ENCODE measurements around the gene SCTR.

The SCTR gene

DNA sequence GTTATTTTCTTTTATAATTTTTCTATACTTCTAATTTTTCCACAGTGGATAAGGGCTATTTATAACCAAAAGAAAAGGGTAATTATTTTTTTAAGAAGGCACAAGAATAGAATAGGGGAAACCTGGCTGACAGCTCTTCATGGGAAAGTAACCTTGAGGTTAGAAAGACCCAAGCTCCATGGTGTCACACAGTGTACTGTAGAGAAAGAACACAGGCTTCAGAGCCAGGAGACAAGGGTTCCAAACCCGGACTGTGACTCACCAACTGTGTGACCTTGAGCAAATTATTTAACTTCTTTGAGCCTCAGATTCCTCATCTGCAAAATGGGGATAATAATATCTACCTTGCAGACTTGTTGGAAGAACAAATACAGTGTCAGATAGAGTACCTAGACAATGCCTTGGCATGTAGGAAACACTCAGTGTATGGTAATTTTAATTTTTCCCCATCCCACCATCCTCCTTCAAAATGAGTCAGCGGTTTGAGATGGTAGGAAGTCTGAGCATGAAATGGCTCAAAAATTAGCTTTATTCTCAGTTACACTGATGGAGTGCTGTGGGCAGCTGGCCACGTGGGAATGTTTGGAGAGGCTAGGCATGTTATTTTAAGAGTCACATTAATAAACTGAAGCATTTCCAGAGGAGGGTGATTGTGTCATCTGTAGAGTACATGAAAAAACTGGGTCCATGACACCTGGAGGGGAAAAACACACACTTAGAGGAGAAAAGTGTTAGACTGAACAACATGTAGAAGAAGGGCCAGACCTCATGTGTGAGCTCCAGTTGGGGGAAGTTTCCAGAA, 55.9 kb downstream of the SCTR start:
- no peaks in the 10 kb centered on the region for H3K9me3 ChIP-seq (ENCODE audit: control insufficient read depth, low read depth, low read length)
- H3K36me3 ChIP-seq (ENCODE audit: control insufficient read depth, low read depth, low read length) = no peaks in the 10 kb centered on the region
- H3K27ac ChIP-seq (ENCODE audit: low read length) = no peak overlapping the region
- no peak overlapping the region for H3K9ac ChIP-seq (ENCODE audit: low read length)
- H3K4me3 ChIP-seq (ENCODE audit: low read length) = no peak overlapping the region
- H3K4me1 ChIP-seq (ENCODE audit: control insufficient read depth, low read depth, low read length) = peaks cover 5% of the 10 kb centered on the region
- no peaks in the 10 kb centered on the region for H3K27me3 ChIP-seq (ENCODE audit: control insufficient read depth, insufficient read depth, low read length)

DNA sequence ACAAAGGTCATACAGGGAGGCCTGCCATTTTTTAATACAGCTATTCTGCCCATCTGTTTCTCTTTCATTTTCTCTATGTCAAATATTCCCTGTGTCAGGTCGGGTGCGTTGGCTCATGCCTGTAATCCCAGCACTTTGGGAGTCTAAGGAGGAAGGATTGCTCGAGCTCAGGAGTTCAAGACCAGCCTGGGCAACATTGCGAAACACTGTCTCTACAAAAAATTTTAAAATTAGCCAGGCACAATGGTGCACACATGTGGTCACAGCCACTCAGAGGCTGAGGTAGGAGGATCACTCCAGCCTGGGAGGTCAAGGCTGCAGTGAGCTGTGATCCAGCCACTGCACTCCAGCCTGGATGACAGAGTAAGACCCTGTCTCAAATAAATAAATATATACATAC, 57.9 kb downstream of the SCTR start:
- H3K27ac ChIP-seq (ENCODE audit: low read length) = no peak overlapping the region
- H3K4me3 ChIP-seq (ENCODE audit: low read length) = no peak overlapping the region
- no peaks in the 10 kb centered on the region for H3K36me3 ChIP-seq (ENCODE audit: control insufficient read depth, low read depth, low read length)
- H3K4me1 ChIP-seq (ENCODE audit: control insufficient read depth, low read depth, low read length) = peaks cover 5% of the 10 kb centered on the region
- H3K9ac ChIP-seq (ENCODE audit: low read length) = no peak overlapping the region
- no peaks in the 10 kb centered on the region for H3K9me3 ChIP-seq (ENCODE audit: control insufficient read depth, low read depth, low read length)
- H3K27me3 ChIP-seq (ENCODE audit: control insufficient read depth, insufficient read depth, low read length) = no peaks in the 10 kb centered on the region

DNA sequence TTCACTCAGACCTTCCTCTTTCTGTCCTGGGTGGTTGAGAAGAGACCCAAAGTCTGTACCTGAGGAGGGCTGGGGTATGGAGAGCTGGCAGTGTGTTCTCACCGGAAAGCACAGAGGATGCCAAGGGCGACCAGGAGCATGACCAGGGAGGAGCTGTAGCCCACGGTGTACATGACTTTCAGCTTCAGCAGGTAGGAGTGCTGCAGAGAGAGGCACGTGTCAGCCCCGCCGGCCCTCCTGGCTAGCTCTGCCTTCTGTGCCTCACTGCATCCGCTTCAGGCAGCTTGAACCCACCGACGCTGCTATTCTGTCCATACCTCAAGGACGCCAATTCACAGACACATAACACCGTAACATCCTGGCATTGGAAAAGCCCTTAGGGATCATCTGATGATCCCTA, 58.6 kb downstream of the SCTR start:
- H3K9me3 ChIP-seq (ENCODE audit: control insufficient read depth, low read depth, low read length) = no peaks in the 10 kb centered on the region
- peaks cover 5% of the 10 kb centered on the region for H3K4me1 ChIP-seq (ENCODE audit: control insufficient read depth, low read depth, low read length)
- H3K4me3 ChIP-seq (ENCODE audit: low read length) = no peak overlapping the region
- H3K36me3 ChIP-seq (ENCODE audit: control insufficient read depth, low read depth, low read length) = no peaks in the 10 kb centered on the region
- H3K27ac ChIP-seq (ENCODE audit: low read length) = no peak overlapping the region
- H3K9ac ChIP-seq (ENCODE audit: low read length) = no peak overlapping the region
- no peaks in the 10 kb centered on the region for H3K27me3 ChIP-seq (ENCODE audit: control insufficient read depth, insufficient read depth, low read length)

GRCh38 chr2:119464981-119465380, 59.3 kb downstream of the SCTR start:
- Histone ChIP-seq H3K9me3 (ENCODE audit: control insufficient read depth, low read depth, low read length) (no peaks in the 10 kb centered on the region), H3K36me3 (ENCODE audit: control insufficient read depth, low read depth, low read length) (no peaks in the 10 kb centered on the region), H3K4me1 (ENCODE audit: control insufficient read depth, low read depth, low read length) (peaks cover 4% of the 10 kb centered on the region), H3K27ac (ENCODE audit: low read length) (no peak overlapping the region), H3K27me3 (ENCODE audit: control insufficient read depth, insufficient read depth, low read length) (no peaks in the 10 kb centered on the region), H3K4me3 (ENCODE audit: low read length) (no peak overlapping the region), H3K9ac (ENCODE audit: low read length) (no peak overlapping the region)

GRCh38 chr2:119463990-119464389, 60.3 kb downstream of the SCTR start:
- no peaks in the 10 kb centered on the region for H3K9me3 ChIP-seq (ENCODE audit: control insufficient read depth, low read depth, low read length)
- H3K27ac ChIP-seq (ENCODE audit: low read length) = no peak overlapping the region
- no peaks in the 10 kb centered on the region for H3K36me3 ChIP-seq (ENCODE audit: control insufficient read depth, low read depth, low read length)
- H3K27me3 ChIP-seq (ENCODE audit: control insufficient read depth, insufficient read depth, low read length) = no peaks in the 10 kb centered on the region
- no peak overlapping the region for H3K9ac ChIP-seq (ENCODE audit: low read length)
- H3K4me1 ChIP-seq (ENCODE audit: control insufficient read depth, low read depth, low read length) = no peaks in the 10 kb centered on the region
- no peak overlapping the region for H3K4me3 ChIP-seq (ENCODE audit: low read length)

- Histone ChIP-seq H3K27me3 (ENCODE audit: control insufficient read depth, insufficient read depth, low read length) (no peaks in the 10 kb centered on the region), H3K4me3 (ENCODE audit: low read length) (no peak overlapping the region), H3K4me1 (ENCODE audit: control insufficient read depth, low read depth, low read length) (no peaks in the 10 kb centered on the region), H3K9me3 (ENCODE audit: control insufficient read depth, low read depth, low read length) (no peaks in the 10 kb centered on the region), H3K36me3 (ENCODE audit: control insufficient read depth, low read depth, low read length) (no peaks in the 10 kb centered on the region), H3K27ac (ENCODE audit: low read length) (no peak overlapping the region), H3K9ac (ENCODE audit: low read length) (no peak overlapping the region)
Measured at GRCh38 chr2:119463136-119463535, 61.1 kb downstream of the SCTR start.

DNA sequence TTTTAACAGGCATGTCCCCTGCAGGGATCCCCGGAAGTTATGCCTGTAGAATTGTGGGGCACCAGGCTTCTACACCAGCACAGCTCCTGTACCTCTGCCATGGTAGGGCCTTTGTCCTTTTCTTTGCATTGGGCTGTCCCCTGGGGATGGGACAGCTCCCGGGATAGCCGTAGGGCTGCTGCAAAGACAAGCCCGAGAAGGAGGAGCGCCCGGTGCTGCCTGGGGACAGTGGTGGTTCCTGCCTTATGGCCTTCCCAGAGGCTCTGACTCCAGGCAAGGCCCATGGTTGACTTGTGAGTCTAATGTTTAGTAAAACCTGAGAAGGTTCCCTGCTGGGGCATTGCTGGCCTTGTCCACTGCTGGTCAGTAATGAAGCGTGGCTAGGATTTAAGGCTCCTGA, 61.7 kb downstream of the SCTR start:
- no peaks in the 10 kb centered on the region for H3K4me1 ChIP-seq (ENCODE audit: control insufficient read depth, low read depth, low read length)
- H3K9ac ChIP-seq (ENCODE audit: low read length) = no peak overlapping the region
- no peaks in the 10 kb centered on the region for H3K27me3 ChIP-seq (ENCODE audit: control insufficient read depth, insufficient read depth, low read length)
- H3K4me3 ChIP-seq (ENCODE audit: low read length) = no peak overlapping the region
- no peak overlapping the region for H3K27ac ChIP-seq (ENCODE audit: low read length)
- no peaks in the 10 kb centered on the region for H3K9me3 ChIP-seq (ENCODE audit: control insufficient read depth, low read depth, low read length)
- H3K36me3 ChIP-seq (ENCODE audit: control insufficient read depth, low read depth, low read length) = no peaks in the 10 kb centered on the region

DNA sequence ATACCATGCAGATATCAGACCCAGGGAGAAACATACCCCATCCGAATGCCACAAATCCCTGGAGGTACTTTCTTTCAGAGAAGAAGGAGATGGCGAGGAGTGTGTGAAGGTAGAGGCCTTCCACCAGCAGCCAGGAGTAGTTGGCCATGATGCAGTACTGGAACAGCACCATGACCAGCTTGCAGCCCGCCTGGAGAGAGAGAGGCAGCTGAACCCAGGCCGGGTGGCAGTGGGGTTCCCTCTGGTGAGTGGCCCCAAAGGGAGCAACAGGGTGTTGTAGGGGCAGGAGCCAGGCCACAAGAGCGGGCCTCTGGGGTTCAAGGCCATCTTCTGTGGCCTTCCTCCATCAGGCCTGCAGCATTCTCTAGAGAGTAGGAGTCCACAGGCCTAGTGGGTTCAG, 62.5 kb downstream of the SCTR start:
- H3K27ac ChIP-seq (ENCODE audit: low read length) = no peak overlapping the region
- no peaks in the 10 kb centered on the region for H3K27me3 ChIP-seq (ENCODE audit: control insufficient read depth, insufficient read depth, low read length)
- no peaks in the 10 kb centered on the region for H3K36me3 ChIP-seq (ENCODE audit: control insufficient read depth, low read depth, low read length)
- no peak overlapping the region for H3K9ac ChIP-seq (ENCODE audit: low read length)
- H3K4me3 ChIP-seq (ENCODE audit: low read length) = no peak overlapping the region
- H3K4me1 ChIP-seq (ENCODE audit: control insufficient read depth, low read depth, low read length) = no peaks in the 10 kb centered on the region
- no peaks in the 10 kb centered on the region for H3K9me3 ChIP-seq (ENCODE audit: control insufficient read depth, low read depth, low read length)

- Histone ChIP-seq H3K4me3 (ENCODE audit: low read length) (no peak overlapping the region), H3K36me3 (ENCODE audit: control insufficient read depth, low read depth, low read length) (no peaks in the 10 kb centered on the region), H3K4me1 (ENCODE audit: control insufficient read depth, low read depth, low read length) (no peaks in the 10 kb centered on the region), H3K9me3 (ENCODE audit: control insufficient read depth, low read depth, low read length) (no peaks in the 10 kb centered on the region), H3K27ac (ENCODE audit: low read length) (no peak overlapping the region), H3K27me3 (ENCODE audit: control insufficient read depth, insufficient read depth, low read length) (no peaks in the 10 kb centered on the region), H3K9ac (ENCODE audit: low read length) (no peak overlapping the region)
Measured at GRCh38 chr2:119460076-119460475, 64.2 kb downstream of the SCTR start.

DNA sequence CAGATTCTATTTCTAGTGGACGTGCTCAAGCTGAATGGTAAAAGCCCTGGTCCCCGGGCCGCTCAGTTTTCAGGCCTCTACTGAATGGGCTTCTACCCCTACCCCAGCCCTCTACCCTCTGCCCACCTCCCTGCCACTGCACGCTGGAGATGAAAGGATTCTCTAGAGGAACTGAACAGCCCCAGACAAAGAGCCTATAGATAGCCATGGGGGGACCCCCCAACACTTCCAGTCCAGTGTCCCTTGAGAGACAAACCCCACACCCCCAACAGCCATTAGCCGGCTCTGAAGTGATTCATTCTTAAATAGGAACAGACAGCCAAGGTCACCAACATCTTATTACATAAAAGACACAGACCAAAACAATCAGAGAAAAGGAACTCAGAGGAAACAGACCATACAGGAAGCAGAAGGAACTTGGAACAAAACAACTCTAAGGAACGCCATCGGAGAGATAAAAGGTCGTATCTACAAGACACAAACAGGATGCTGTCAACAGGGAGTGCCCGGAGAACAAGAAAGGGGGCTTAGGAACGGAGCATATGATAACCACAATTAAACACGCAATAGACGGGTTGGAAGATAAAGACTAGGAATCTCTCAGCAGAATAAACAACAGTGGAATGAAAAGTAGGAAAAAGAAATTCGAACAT, 69.1 kb downstream of the SCTR start:
- H3K4me1 ChIP-seq (ENCODE audit: control insufficient read depth, low read depth, low read length) = no peaks in the 10 kb centered on the region
- no peaks in the 10 kb centered on the region for H3K36me3 ChIP-seq (ENCODE audit: control insufficient read depth, low read depth, low read length)
- no peak overlapping the region for H3K9ac ChIP-seq (ENCODE audit: low read length)
- H3K4me3 ChIP-seq (ENCODE audit: low read length) = no peak overlapping the region
- no peaks in the 10 kb centered on the region for H3K9me3 ChIP-seq (ENCODE audit: control insufficient read depth, low read depth, low read length)
- no peaks in the 10 kb centered on the region for H3K27me3 ChIP-seq (ENCODE audit: control insufficient read depth, insufficient read depth, low read length)
- no peak overlapping the region for H3K27ac ChIP-seq (ENCODE audit: low read length)

DNA sequence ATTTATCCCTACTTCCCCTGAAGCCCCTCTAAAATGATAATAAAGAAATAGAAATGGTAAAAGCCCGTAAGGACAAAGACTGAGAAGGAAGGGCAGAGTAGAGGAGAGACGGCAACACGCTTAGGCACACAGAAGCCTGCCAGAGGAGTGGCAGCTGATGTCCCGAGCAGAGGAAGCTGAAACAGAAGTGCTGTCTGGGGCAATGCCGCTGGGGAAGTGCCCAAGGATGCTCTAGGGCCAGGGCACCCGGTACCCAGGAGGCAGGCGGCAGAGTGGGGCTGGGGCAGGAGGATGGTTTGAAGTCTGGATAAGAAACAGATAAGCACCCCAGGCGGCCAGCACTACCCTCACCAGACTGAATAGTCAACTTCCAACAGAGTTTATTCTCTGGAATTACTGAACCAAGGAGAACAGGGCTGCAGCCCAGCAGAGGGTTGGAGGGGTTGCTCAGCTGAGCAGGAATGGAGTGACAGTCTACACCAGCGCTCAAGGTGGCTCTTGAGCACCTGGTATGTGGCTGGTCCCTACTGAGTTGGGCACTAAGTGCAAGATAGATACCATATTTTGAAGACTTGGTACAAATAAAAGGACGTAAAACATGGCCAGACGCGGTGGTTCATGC, 70.2 kb downstream of the SCTR start:
- no peaks in the 10 kb centered on the region for H3K9me3 ChIP-seq (ENCODE audit: control insufficient read depth, low read depth, low read length)
- no peak overlapping the region for H3K4me3 ChIP-seq (ENCODE audit: low read length)
- no peaks in the 10 kb centered on the region for H3K36me3 ChIP-seq (ENCODE audit: control insufficient read depth, low read depth, low read length)
- no peak overlapping the region for H3K9ac ChIP-seq (ENCODE audit: low read length)
- H3K27me3 ChIP-seq (ENCODE audit: control insufficient read depth, insufficient read depth, low read length) = no peaks in the 10 kb centered on the region
- H3K27ac ChIP-seq (ENCODE audit: low read length) = no peak overlapping the region
- peaks cover 6% of the 10 kb centered on the region for H3K4me1 ChIP-seq (ENCODE audit: control insufficient read depth, low read depth, low read length)

Measured in iPS-18a (cell line).